Panc1 (cell line): Measurements from ENCODE around the gene USP11. TPM values are rescaled to one million over a fixed set of nuclear protein-coding genes. Genes with fewer than 3 reads are reported as not detected.

Experiments used
- ATAC-seq: fragments of 200-7000 bp; cut with Tn5 transposase; 2 replicates; pipeline ENCODE4 v1.9.1; 2020; ENCODE audit warnings: mild to moderate bottlenecking, moderate library complexity
- BruUV-seq: library from RNA; stranded (reverse); fragments of 400-500 nt; replicated peaks from 2 replicates; lab custom pipeline; 2021; lab: Mats Ljungman, UMichigan
- CTCF ChIA-PET: fragments of 300-600 bp; sonication (Branson Sonifier 250); formaldehyde crosslinking; loops from one replicate; lab custom pipeline; 2022; ENCODE audit warnings: antibody characterized with exemption; lab: Charles Lee
- POLR2A ChIA-PET: fragments of 300-600 bp; sonication (Branson Sonifier 250); formaldehyde crosslinking; loops from one replicate; lab custom pipeline; 2022; ENCODE audit warnings: antibody characterized with exemption; lab: Charles Lee
- DNase-seq: peaks from one replicate; pipeline ENCODE4 v3.0.0-alpha.2; 2010; ENCODE audit warnings: low read depth, low spot score
- H3K27ac ChIP-seq: 2 replicates; pipeline ENCODE4 v1.5.1; 2011; ENCODE audit warnings: mild to moderate bottlenecking, low read length, inconsistent platforms
- H3K27me3 ChIP-seq: fragments of 200-500 bp; sonication (Bioruptor generic); 2 replicates; pipeline ENCODE4 v1.6.0; 2014; ENCODE audit warnings: low read length, inconsistent platforms; ENCODE audit not compliant: control insufficient read depth, insufficient read depth
- H3K36me3 ChIP-seq: fragments of 200-500 bp; sonication (Bioruptor generic); 2 replicates; pipeline ENCODE4 v1.5.1; 2014; ENCODE audit warnings: inconsistent platforms, mild to moderate bottlenecking, low read length, moderate library complexity; ENCODE audit not compliant: control insufficient read depth, insufficient read depth
- H3K4me1 ChIP-seq: 2 replicates; pipeline ENCODE4 v1.5.1; 2011; ENCODE audit warnings: inconsistent platforms, mild to moderate bottlenecking, low read length, moderate library complexity; ENCODE audit not compliant: control insufficient read depth, insufficient read depth
- H3K4me3 ChIP-seq, 2 experiments: 2 replicates each; pipeline ENCODE4 v1.5.1; 2011 to 2012; ENCODE audit warnings: low read depth in 2 of 2, low read length in 2 of 2, mild to moderate bottlenecking in 2 of 2, inconsistent platforms in 1 of 2, moderate library complexity in 1 of 2
- H3K9me3 ChIP-seq: fragments of 200-500 bp; sonication (Bioruptor generic); 2 replicates; pipeline ENCODE4 v1.5.1; 2014; ENCODE audit warnings: low read depth, mild to moderate bottlenecking, inconsistent platforms, low read length, moderate library complexity; ENCODE audit not compliant: control insufficient read depth, insufficient read depth
- POLR2AphosphoS5 ChIP-seq: IDR thresholded peaks from 2 replicates; pipeline ENCODE4 v1.6.1; 2012; ENCODE audit warnings: mild to moderate bottlenecking, low read depth, low read length, moderate library complexity
- SIN3A ChIP-seq: IDR thresholded peaks from 2 replicates; pipeline ENCODE4 v1.6.1; 2012; ENCODE audit warnings: low read depth, mild to moderate bottlenecking, low read length, moderate library complexity, borderline replicate concordance; ENCODE audit not compliant: insufficient read depth
- TCF7L2 ChIP-seq: IDR thresholded peaks from 2 replicates; pipeline ENCODE4 v1.6.1; 2011; ENCODE audit warnings: mild to moderate bottlenecking, low read depth, low read length, inconsistent platforms
- in situ Hi-C: cut with HindIII; loops from 2 replicates; pipeline ENCODE4 v1.10.0; 2016; ENCODE audit warnings: low sequenced_read_pairs, low pct_unique_long_range_greater_than_20kb
- intact Hi-C: fragments of 100-400 bp; cut with micrococcal nuclease; formaldehyde crosslinking; loops from one replicate; pipeline ENCODE4 v1.10.0; 2022; ENCODE audit not compliant: unreplicated experiment
- total RNA-seq: library from RNA; stranded (reverse); gene quantifications from one replicate; pipeline ENCODE4 v1.2.1, GENCODE V29; 2021; ENCODE audit not compliant: unreplicated experiment
- TF ChIP-seq, protein P1 (sequence below): fragments of 450-650 bp; IDR thresholded peaks from 2 replicates; pipeline ENCODE4 v1.5.1; 2017; ENCODE audit warnings: mild to moderate bottlenecking
- TF ChIP-seq, protein P2 (sequence below), 2 experiments: IDR thresholded peaks; 2 replicates each; pipeline ENCODE4 v1.6.1; 2011 to 2012; ENCODE audit warnings: low read depth in 2 of 2, control low read depth in 1 of 2, low read length in 1 of 2, mild to moderate bottlenecking in 1 of 2, moderate library complexity in 1 of 2; ENCODE audit not compliant: insufficient read depth in 1 of 2

USP11 gene
- total RNA-seq, 1 experiment from 2014 or later: 82.4 TPM

DNA sequence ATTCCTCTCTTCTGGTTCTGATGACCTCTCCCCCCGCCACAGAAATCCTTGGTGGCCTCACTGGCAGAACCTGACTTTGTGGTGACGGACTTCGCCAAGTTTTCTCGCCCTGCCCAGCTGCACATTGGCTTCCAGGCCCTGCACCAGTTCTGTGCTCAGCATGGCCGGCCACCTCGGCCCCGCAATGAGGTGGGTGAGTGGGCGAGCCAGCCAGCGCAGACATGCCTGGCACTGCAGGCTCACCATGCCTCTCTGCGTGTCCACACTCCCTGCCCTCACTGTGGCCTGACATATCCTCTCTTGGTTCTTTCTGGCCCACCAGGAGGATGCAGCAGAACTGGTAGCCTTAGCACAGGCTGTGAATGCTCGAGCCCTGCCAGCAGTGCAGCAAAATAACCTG, 30.5 kb upstream of the USP11 start:
- Histone ChIP-seq H3K27me3 (no peaks in the 10 kb centered on the region), H3K9me3 (no peaks in the 10 kb centered on the region), H3K4me3 (no peak overlapping the region), H3K36me3 (peaks cover 26% of the 10 kb centered on the region), H3K4me1 (no peaks in the 10 kb centered on the region; the same call in none of the 2 replicates), H3K27ac (no peak overlapping the region)
- ChIA-PET POLR2A (no interaction called here), CTCF (no interaction called here)
- TSS peak; percentile 2 for BruUV-seq
- intact Hi-C loops (no loop called here), in situ Hi-C loops (no loop called here)
- DNase-seq (no peak), ATAC-seq (no peak)
- TF ChIP-seq, protein P1, sequence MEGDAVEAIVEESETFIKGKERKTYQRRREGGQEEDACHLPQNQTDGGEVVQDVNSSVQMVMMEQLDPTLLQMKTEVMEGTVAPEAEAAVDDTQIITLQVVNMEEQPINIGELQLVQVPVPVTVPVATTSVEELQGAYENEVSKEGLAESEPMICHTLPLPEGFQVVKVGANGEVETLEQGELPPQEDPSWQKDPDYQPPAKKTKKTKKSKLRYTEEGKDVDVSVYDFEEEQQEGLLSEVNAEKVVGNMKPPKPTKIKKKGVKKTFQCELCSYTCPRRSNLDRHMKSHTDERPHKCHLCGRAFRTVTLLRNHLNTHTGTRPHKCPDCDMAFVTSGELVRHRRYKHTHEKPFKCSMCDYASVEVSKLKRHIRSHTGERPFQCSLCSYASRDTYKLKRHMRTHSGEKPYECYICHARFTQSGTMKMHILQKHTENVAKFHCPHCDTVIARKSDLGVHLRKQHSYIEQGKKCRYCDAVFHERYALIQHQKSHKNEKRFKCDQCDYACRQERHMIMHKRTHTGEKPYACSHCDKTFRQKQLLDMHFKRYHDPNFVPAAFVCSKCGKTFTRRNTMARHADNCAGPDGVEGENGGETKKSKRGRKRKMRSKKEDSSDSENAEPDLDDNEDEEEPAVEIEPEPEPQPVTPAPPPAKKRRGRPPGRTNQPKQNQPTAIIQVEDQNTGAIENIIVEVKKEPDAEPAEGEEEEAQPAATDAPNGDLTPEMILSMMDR: no peak
- TF ChIP-seq SIN3A: no peak
- no peak for TF ChIP-seq TCF7L2
- no peak for TF ChIP-seq POLR2AphosphoS5
- TF ChIP-seq, protein P2, sequence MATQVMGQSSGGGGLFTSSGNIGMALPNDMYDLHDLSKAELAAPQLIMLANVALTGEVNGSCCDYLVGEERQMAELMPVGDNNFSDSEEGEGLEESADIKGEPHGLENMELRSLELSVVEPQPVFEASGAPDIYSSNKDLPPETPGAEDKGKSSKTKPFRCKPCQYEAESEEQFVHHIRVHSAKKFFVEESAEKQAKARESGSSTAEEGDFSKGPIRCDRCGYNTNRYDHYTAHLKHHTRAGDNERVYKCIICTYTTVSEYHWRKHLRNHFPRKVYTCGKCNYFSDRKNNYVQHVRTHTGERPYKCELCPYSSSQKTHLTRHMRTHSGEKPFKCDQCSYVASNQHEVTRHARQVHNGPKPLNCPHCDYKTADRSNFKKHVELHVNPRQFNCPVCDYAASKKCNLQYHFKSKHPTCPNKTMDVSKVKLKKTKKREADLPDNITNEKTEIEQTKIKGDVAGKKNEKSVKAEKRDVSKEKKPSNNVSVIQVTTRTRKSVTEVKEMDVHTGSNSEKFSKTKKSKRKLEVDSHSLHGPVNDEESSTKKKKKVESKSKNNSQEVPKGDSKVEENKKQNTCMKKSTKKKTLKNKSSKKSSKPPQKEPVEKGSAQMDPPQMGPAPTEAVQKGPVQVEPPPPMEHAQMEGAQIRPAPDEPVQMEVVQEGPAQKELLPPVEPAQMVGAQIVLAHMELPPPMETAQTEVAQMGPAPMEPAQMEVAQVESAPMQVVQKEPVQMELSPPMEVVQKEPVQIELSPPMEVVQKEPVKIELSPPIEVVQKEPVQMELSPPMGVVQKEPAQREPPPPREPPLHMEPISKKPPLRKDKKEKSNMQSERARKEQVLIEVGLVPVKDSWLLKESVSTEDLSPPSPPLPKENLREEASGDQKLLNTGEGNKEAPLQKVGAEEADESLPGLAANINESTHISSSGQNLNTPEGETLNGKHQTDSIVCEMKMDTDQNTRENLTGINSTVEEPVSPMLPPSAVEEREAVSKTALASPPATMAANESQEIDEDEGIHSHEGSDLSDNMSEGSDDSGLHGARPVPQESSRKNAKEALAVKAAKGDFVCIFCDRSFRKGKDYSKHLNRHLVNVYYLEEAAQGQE (IDR thresholded peaks at IDR 0.05; ENCODE audit: insufficient read depth in 1 of 2, low read depth in 2 of 2, low read length in 1 of 2): no peak

DNA sequence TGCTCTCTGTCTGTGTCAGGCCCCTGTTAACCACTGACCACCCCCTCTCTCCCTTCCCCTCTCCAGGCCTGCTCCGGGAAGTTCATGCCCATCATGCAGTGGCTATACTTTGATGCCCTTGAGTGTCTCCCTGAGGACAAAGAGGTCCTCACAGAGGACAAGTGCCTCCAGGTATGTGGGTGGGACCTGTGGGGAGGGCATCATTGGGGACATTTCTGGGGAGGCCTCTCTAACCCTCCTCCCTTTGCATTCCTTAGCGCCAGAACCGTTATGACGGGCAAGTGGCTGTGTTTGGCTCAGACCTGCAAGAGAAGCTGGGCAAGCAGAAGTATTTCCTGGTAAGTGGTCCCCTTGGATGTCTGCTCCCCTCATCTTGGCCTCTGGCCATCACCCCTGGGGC, 29.9 kb upstream of the USP11 start:
- DNase-seq (no peak), ATAC-seq (no peak)
- intact Hi-C loops: no loop called here
- no peak overlapping the region for H3K4me3 ChIP-seq
- no TSS peak for BruUV-seq
- H3K4me1 ChIP-seq: no peaks in the 10 kb centered on the region; the same call in 1 of the 2 replicates
- no peaks in the 10 kb centered on the region for H3K27me3 ChIP-seq
- CTCF ChIA-PET: no interaction called here
- H3K36me3 ChIP-seq: peaks cover 23% of the 10 kb centered on the region
- no peaks in the 10 kb centered on the region for H3K9me3 ChIP-seq
- POLR2A ChIA-PET: no interaction called here
- TF ChIP-seq SIN3A: no peak
- no peak for TF ChIP-seq POLR2AphosphoS5
- TF ChIP-seq, protein P1: no peak
- no peak for TF ChIP-seq TCF7L2
- TF ChIP-seq, protein P2 (IDR thresholded peaks at IDR 0.05; ENCODE audit: insufficient read depth in 1 of 2, low read depth in 2 of 2, low read length in 1 of 2): no peak
- H3K27ac ChIP-seq: no peak overlapping the region
- in situ Hi-C loops: no loop called here
